T-helper 2 cell treated with Interferon-gamma antibody and Interleukin-4, amounts not matched to agents 5 μg/mL and 100 μg/mL, for 36 hours (primary cell): ENCODE results near the gene PHACTR1.

Source experiments
- DNase-seq: peaks from one replicate; pipeline ENCODE4 v3.0.0; 2021; ENCODE audit warnings: low spot score
- H3K27ac Mint-ChIP-seq: one replicate; pipeline ENCODE4 v1.8.0; 2021; ENCODE audit warnings: mild to moderate bottlenecking, mixed read lengths
- H3K27me3 Mint-ChIP-seq: one replicate; pipeline ENCODE4 v1.8.0; 2021; ENCODE audit warnings: low read depth, mixed read lengths
- H3K36me3 Mint-ChIP-seq: one replicate; pipeline ENCODE4 v1.8.0; 2021; ENCODE audit warnings: low read depth, mixed read lengths
- H3K4me1 Mint-ChIP-seq: one replicate; pipeline ENCODE4 v1.8.0; 2021; ENCODE audit warnings: low read depth, mixed read lengths
- H3K4me3 Mint-ChIP-seq: one replicate; pipeline ENCODE4 v1.8.0; 2022; ENCODE audit warnings: mild to moderate bottlenecking, moderate library complexity, mixed read lengths
- H3K9me3 Mint-ChIP-seq: one replicate; pipeline ENCODE4 v1.8.0; 2021; ENCODE audit warnings: mixed read lengths

The PHACTR1 gene

DNA sequence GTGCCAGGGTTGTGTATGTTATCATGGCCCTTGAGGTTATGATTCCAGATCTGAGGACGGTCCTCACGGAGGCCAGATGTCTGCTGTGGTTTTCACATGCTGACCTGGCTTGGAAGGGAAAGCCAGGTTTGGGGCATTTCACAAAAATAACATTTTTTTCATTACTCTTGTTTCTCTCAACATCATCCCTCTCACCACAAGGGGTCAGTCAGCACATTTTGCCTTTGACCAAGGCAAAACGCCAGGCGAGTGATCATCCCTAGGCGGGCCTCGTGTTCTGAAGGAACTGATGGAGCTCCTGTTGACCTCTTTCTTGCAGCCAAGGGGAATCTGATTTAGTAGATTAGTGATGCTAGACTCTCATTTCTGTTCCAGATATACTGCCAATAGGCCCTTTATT, 478.3 kb downstream of the PHACTR1 start:
- DNase-seq: no peak
- Mint-ChIP-seq H3K9me3 (no peaks in the 10 kb centered on the region), H3K4me1 (no peaks in the 10 kb centered on the region), H3K4me3 (no peak overlapping the region), H3K27me3 (peaks cover 19% of the 10 kb centered on the region), H3K27ac (no peak overlapping the region), H3K36me3 (no peaks in the 10 kb centered on the region)

DNA sequence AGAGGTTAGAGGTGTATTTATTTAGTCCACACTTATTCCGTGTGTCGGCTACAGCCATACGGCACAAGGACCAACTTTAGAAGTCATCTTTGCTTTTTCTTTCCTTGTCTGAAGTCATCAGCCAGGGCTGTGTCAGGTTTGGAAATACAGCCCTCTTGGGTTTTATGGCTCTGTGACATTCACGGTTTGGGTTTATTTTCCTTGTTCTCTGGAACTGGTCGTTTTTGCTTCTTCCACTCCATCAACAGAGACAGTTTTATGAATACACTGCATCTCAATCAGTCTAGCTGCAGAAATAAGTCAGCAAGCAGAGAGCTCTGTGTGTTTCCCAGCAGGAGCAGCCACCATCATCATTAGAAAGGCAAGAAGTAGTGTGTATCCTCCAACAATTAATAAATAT, 479.2 kb downstream of the PHACTR1 start:
- Mint-ChIP-seq H3K9me3 (no peaks in the 10 kb centered on the region), H3K4me1 (no peaks in the 10 kb centered on the region), H3K36me3 (no peaks in the 10 kb centered on the region), H3K4me3 (no peak overlapping the region), H3K27me3 (peaks cover 17% of the 10 kb centered on the region), H3K27ac (no peak overlapping the region)
- no peak for DNase-seq

GRCh38 chr6:13198168-13198567, 481.6 kb downstream of the PHACTR1 start:
- Mint-ChIP-seq H3K36me3 (no peaks in the 10 kb centered on the region), H3K9me3 (no peaks in the 10 kb centered on the region), H3K4me3 (no peak overlapping the region), H3K27ac (no peak overlapping the region), H3K27me3 (peaks cover 5% of the 10 kb centered on the region), H3K4me1 (no peaks in the 10 kb centered on the region)
- no peak for DNase-seq

DNA sequence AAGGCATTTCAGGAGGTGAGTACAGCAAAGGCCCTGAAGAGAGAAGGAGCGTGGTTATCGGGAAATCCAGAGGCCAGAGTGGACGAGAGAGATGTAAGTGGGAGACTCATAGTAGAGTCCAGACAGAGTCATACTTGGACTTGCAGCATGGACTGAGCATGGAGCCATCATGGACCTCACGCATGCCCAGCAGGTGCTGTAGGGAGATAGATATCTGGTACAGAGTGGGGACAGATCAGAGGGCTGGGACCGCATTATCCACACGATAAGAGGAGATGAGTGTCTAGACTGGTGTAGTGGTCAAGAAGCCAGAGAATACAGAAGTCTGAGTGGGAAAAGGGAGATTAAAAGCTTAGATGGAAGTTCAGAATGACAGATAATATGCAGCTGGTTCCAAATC, 484.8 kb downstream of the PHACTR1 start:
- H3K4me1 Mint-ChIP-seq: no peaks in the 10 kb centered on the region
- no peak overlapping the region for H3K4me3 Mint-ChIP-seq
- H3K27ac Mint-ChIP-seq: no peak overlapping the region
- H3K36me3 Mint-ChIP-seq: no peaks in the 10 kb centered on the region
- no peaks in the 10 kb centered on the region for H3K9me3 Mint-ChIP-seq
- H3K27me3 Mint-ChIP-seq: peaks cover 4% of the 10 kb centered on the region
- DNase-seq: no peak

DNA sequence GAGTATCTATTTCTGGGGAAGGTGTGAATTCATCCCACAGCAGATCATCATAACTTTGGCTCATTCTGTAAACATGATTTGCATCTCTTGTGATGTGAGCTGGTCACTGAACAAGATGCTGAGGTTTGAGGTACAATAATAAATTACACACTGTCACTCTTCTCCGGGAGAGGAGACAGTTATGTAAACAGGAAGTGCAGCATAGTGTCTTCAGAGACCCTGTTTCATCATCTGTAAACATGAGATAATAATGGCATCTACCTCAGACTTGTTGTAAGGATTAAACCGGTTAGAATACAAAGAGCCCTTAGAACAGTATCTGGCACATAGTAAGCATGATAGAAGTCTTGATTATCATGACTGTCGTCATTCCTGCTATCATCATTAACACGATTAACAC, 486.6 kb downstream of the PHACTR1 start:
- Mint-ChIP-seq H3K4me3 (no peak overlapping the region), H3K27me3 (peaks cover 4% of the 10 kb centered on the region), H3K27ac (no peak overlapping the region), H3K9me3 (no peaks in the 10 kb centered on the region), H3K4me1 (no peaks in the 10 kb centered on the region), H3K36me3 (no peaks in the 10 kb centered on the region)
- no peak for DNase-seq

DNA sequence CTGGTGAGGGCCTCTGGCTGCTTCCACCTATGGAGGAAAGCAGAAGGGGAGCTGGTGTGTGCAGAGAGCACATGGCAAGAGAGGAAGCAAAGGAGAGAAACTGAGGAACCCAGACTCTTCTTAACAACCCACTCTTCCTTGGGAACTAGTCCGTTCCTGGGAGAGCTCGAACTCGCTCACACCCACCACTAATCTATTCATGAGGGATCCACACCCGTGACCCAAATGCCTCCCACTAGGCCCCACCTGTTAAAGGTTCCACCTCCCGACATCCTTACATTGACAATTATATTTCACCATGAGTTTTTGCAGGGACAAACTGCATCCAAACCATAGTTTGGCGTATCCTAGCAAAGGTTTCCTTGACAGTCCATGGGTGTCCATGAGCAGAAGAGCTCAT, 488.5 kb downstream of the PHACTR1 start:
- Mint-ChIP-seq H3K4me3 (no peak overlapping the region), H3K27ac (no peak overlapping the region), H3K27me3 (peaks cover 4% of the 10 kb centered on the region), H3K9me3 (no peaks in the 10 kb centered on the region), H3K4me1 (no peaks in the 10 kb centered on the region), H3K36me3 (no peaks in the 10 kb centered on the region)
- no peak for DNase-seq

DNA sequence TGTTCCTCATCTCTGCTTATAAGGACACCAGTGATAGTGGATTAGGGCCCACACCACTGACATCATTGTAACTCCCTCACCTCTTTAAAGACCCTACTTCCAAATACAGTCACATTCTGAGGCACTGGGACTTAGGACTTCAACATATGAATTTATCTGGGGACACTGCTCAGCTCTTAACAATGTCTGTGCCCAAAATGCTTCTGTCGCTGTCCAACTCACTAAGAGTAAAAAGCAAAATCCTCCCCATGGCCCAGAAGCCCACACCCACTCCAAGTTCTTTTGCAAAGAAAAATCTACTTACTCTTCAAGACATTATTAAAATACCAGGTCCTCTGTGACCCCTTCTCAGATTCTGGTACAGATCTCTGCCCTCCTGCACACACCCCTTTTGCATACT, 495.5 kb downstream of the PHACTR1 start:
- DNase-seq: no peak
- H3K9me3 Mint-ChIP-seq: no peaks in the 10 kb centered on the region
- H3K4me3 Mint-ChIP-seq: no peak overlapping the region
- H3K36me3 Mint-ChIP-seq: no peaks in the 10 kb centered on the region
- peaks cover 20% of the 10 kb centered on the region for H3K27me3 Mint-ChIP-seq
- no peak overlapping the region for H3K27ac Mint-ChIP-seq
- no peaks in the 10 kb centered on the region for H3K4me1 Mint-ChIP-seq

- no peaks in the 10 kb centered on the region for H3K36me3 Mint-ChIP-seq
- H3K27ac Mint-ChIP-seq: no peak overlapping the region
- H3K9me3 Mint-ChIP-seq: no peaks in the 10 kb centered on the region
- DNase-seq: no peak
- H3K4me3 Mint-ChIP-seq: no peak overlapping the region
- H3K27me3 Mint-ChIP-seq: peaks cover 20% of the 10 kb centered on the region
- no peaks in the 10 kb centered on the region for H3K4me1 Mint-ChIP-seq
Observed at GRCh38 chr6:13212538-13212937, 496.0 kb downstream of the PHACTR1 start.

- no peak for DNase-seq
- Mint-ChIP-seq H3K4me1 (no peaks in the 10 kb centered on the region), H3K4me3 (no peak overlapping the region), H3K27me3 (peaks cover 23% of the 10 kb centered on the region), H3K9me3 (no peaks in the 10 kb centered on the region), H3K36me3 (no peaks in the 10 kb centered on the region), H3K27ac (no peak overlapping the region)
Observed at GRCh38 chr6:13215390-13215789, 498.8 kb downstream of the PHACTR1 start.

- no peak overlapping the region for H3K27ac Mint-ChIP-seq
- no peaks in the 10 kb centered on the region for H3K4me1 Mint-ChIP-seq
- H3K36me3 Mint-ChIP-seq: no peaks in the 10 kb centered on the region
- no peak overlapping the region for H3K4me3 Mint-ChIP-seq
- H3K27me3 Mint-ChIP-seq: peaks cover 23% of the 10 kb centered on the region
- no peaks in the 10 kb centered on the region for H3K9me3 Mint-ChIP-seq
- no peak for DNase-seq
Observed at GRCh38 chr6:13216236-13217014, 499.9 kb downstream of the PHACTR1 start.

DNA sequence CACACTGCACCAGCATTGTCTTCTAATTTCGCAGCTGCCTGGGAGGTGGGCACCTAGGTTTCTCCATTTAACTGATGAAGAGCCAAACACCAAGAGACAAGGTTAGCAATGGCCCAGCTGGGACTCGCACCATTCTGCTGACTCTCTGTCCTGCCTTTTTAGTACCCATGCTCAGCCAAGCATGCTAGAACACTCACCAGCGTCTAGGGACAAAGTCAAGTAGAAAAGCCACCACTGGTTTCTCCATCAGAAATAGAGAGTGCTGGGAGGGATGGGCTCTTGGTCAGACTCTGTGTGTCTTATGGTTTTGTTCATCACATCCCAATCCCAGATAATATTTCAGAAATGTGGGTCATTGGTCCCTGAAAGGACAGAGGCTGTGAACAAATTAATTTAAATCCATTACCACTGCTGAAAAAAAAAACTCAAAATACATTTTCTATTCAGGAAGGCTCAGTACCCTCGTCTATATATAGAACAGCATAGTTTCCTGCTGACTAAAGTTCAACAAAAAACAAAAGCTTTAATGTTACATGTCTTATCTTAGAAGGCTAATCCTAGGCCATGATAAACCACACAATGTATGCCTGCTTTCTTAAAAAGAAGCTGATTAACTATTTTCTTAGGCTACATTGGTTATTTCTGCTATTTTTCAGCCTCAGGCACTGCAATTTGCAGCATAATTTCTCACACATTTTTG, 500.8 kb downstream of the PHACTR1 start:
- Mint-ChIP-seq H3K27me3 (peaks cover 21% of the 10 kb centered on the region), H3K36me3 (no peaks in the 10 kb centered on the region), H3K4me3 (no peak overlapping the region), H3K4me1 (no peaks in the 10 kb centered on the region), H3K9me3 (no peaks in the 10 kb centered on the region), H3K27ac (no peak overlapping the region)
- DNase-seq: no peak

DNA sequence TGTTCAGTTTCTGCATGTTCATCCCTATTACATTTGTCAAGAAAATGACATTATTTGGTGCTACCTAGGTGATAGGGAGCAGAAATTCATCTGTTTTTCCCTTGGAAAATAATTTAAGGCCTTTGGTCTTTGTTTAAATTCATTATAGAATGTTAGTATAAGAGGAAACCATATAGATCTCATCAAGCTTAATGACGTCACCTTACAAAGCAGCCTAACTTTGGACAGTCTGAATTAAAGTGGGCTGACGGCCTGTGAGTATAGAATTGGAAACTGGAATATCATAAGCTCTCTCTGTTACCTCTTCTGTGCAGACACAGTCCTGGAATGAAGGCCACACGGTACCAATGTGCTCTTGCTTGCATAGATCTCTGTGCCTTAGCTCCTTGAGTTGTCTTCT, 503.7 kb downstream of the PHACTR1 start:
- Mint-ChIP-seq H3K4me3 (no peak overlapping the region), H3K27me3 (peaks cover 14% of the 10 kb centered on the region), H3K9me3 (no peaks in the 10 kb centered on the region), H3K4me1 (no peaks in the 10 kb centered on the region), H3K27ac (no peak overlapping the region), H3K36me3 (no peaks in the 10 kb centered on the region)
- no peak for DNase-seq

DNA sequence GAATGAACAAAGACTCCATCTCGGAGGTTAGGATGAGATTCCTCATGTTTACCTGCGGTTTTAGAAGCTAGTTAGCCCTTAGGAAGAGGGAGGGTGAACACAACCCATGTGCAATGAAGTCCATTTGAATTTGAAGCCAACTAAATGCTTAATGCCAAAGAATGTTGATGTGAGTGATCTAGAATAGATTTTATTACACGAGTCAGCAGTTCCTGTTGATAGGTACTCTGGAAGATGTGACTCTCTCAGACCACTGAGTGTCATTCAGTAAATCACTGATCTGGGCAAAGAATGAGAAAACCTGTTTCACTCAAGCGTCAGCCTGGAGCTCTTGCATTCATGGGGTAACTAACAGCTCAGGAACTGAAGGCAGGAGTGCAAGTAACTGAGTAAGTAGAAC, 505.5 kb downstream of the PHACTR1 start:
- Mint-ChIP-seq H3K27ac (no peak overlapping the region), H3K4me1 (no peaks in the 10 kb centered on the region), H3K9me3 (no peaks in the 10 kb centered on the region), H3K36me3 (no peaks in the 10 kb centered on the region), H3K4me3 (no peak overlapping the region), H3K27me3 (peaks cover 8% of the 10 kb centered on the region)
- DNase-seq: no peak

- no peak overlapping the region for H3K27ac Mint-ChIP-seq
- DNase-seq: no peak
- H3K36me3 Mint-ChIP-seq: no peaks in the 10 kb centered on the region
- peaks cover 10% of the 10 kb centered on the region for H3K4me1 Mint-ChIP-seq
- H3K27me3 Mint-ChIP-seq: peaks cover 5% of the 10 kb centered on the region
- no peaks in the 10 kb centered on the region for H3K9me3 Mint-ChIP-seq
- H3K4me3 Mint-ChIP-seq: no peak overlapping the region
Observed at GRCh38 chr6:13226071-13226470, 509.5 kb downstream of the PHACTR1 start.
